HEK293 (cell line): ENCODE data around the gene CREB3L1.
A peak's percentile ranks its signal among the peaks of the same experiment; 100 is the strongest.

ENCODE experiments used
- CTCF ChIA-PET: fragments of 350-600 bp; formaldehyde crosslinking; extraction: SDS; loops from one replicate; lab custom pipeline; 2021; ENCODE audit warnings: antibody characterized with exemption; lab: Yijun Ruan, JAX
- POLR2A ChIA-PET: fragments of 300-600 bp; formaldehyde crosslinking; extraction: SDS; loops from one replicate; lab custom pipeline; 2020; ENCODE audit warnings: antibody characterized with exemption, inconsistent platforms; lab: Yijun Ruan, JAX
- H3K27ac ChIP-seq: fragments of 200-500 bp; sonication (Bioruptor generic); 2 replicates; pipeline ENCODE4 v1.5.1; 2014; ENCODE audit warnings: low read depth, low read length, control low read depth, inconsistent platforms; ENCODE audit errors: extremely low read depth
- H3K36me3 ChIP-seq, 2 experiments: fragments of 200-500 bp in 1 of 2; sonication (Bioruptor generic) in 1 of 2; 1 replicate in 1 of 2; 2 replicates in 1 of 2; pipeline ENCODE4 v1.5.1; 2014 to 2017; ENCODE audit warnings: inconsistent platforms in 2 of 2, low read length in 2 of 2; ENCODE audit not compliant: control insufficient read depth in 2 of 2, insufficient read depth in 1 of 2
- H3K4me1 ChIP-seq: fragments of 200-500 bp; sonication (Bioruptor generic); 2 replicates; pipeline ENCODE4 v1.5.1; 2014; ENCODE audit warnings: mild to moderate bottlenecking, low read length, inconsistent platforms; ENCODE audit not compliant: control insufficient read depth, insufficient read depth
- H3K4me3 ChIP-seq: 2 replicates; pipeline ENCODE4 v1.5.1; 2011; ENCODE audit warnings: low read depth, mild to moderate bottlenecking, control low read depth, low read length, moderate library complexity
- H3K9me3 ChIP-seq: fragments of 200-500 bp; sonication (Bioruptor generic); 2 replicates; pipeline ENCODE4 v1.5.1; 2014; ENCODE audit warnings: low read depth, low read length, inconsistent platforms; ENCODE audit not compliant: control insufficient read depth, insufficient read depth
- GFI1B ChIP-seq: fragments of 450-650 bp; formaldehyde crosslinking; IDR thresholded peaks from 2 replicates; pipeline ENCODE4 v1.5.1; 2016; ENCODE audit warnings: missing biosample characterization, missing genetic modification characterization
- HOXD13 ChIP-seq: sonication (generic); formaldehyde crosslinking; IDR thresholded peaks from 2 replicates; pipeline ENCODE4 v1.8.0; 2022; ENCODE audit warnings: missing genetic modification reagents, borderline replicate concordance
- SP2 ChIP-seq: fragments of 450-650 bp; formaldehyde crosslinking; IDR thresholded peaks from 2 replicates; pipeline ENCODE4 v1.5.1; 2016; ENCODE audit warnings: missing biosample characterization, missing genetic modification characterization
- SP3 ChIP-seq: fragments of 450-650 bp; formaldehyde crosslinking; IDR thresholded peaks from 2 replicates; pipeline ENCODE4 v1.5.1; 2016; ENCODE audit warnings: missing biosample characterization, missing genetic modification characterization
- ZBTB17 ChIP-seq: fragments of 450-650 bp; formaldehyde crosslinking; IDR thresholded peaks from 2 replicates; pipeline ENCODE4 v1.5.1; 2016; ENCODE audit warnings: missing biosample characterization, missing genetic modification characterization
- ZBTB21 ChIP-seq: fragments of 450-650 bp; formaldehyde crosslinking; IDR thresholded peaks from 2 replicates; pipeline ENCODE4 v1.5.1; 2017; ENCODE audit warnings: missing biosample characterization, missing genetic modification characterization
- ZBTB48 ChIP-seq: fragments of 450-650 bp; formaldehyde crosslinking; IDR thresholded peaks from 2 replicates; pipeline ENCODE4 v1.5.1; 2016; ENCODE audit warnings: missing biosample characterization, missing genetic modification characterization
- ZEB2 ChIP-seq: fragments of 450-650 bp; formaldehyde crosslinking; IDR thresholded peaks from 2 replicates; pipeline ENCODE4 v1.5.1; 2016; ENCODE audit warnings: missing biosample characterization, missing genetic modification characterization
- ZFHX2 ChIP-seq: fragments of 450-650 bp; formaldehyde crosslinking; conservative IDR thresholded peaks from 2 replicates; pipeline ENCODE4 v1.5.1; 2016; ENCODE audit warnings: missing biosample characterization, missing genetic modification characterization
- ZIC2 ChIP-seq: fragments of 450-650 bp; formaldehyde crosslinking; IDR thresholded peaks from 2 replicates; pipeline ENCODE4 v1.5.1; 2016; ENCODE audit warnings: missing biosample characterization, missing genetic modification characterization
- ZNF184 ChIP-seq: fragments of 450-650 bp; IDR thresholded peaks from 2 replicates; pipeline ENCODE4 v1.5.1; 2018; ENCODE audit warnings: missing biosample characterization, mild to moderate bottlenecking, missing genetic modification characterization
- ZNF2 ChIP-seq: fragments of 450-650 bp; formaldehyde crosslinking; IDR thresholded peaks from 2 replicates; pipeline ENCODE4 v1.5.1; 2016; ENCODE audit warnings: missing biosample characterization, missing genetic modification characterization
- ZNF341 ChIP-seq: fragments of 450-650 bp; formaldehyde crosslinking; IDR thresholded peaks from 2 replicates; pipeline ENCODE4; 2016; ENCODE audit warnings: low read depth, missing biosample characterization, missing genetic modification characterization
- ZNF366 ChIP-seq: fragments of 450-650 bp; formaldehyde crosslinking; conservative IDR thresholded peaks from 2 replicates; pipeline ENCODE4 v1.5.1; 2016; ENCODE audit warnings: missing biosample characterization, missing genetic modification characterization
- ZNF501 ChIP-seq: fragments of 450-650 bp; formaldehyde crosslinking; IDR thresholded peaks from 2 replicates; pipeline ENCODE4 v1.5.1; 2016; ENCODE audit warnings: missing biosample characterization, missing genetic modification characterization
- ZNF548 ChIP-seq: fragments of 450-650 bp; formaldehyde crosslinking; IDR thresholded peaks from 2 replicates; pipeline ENCODE4 v1.5.1; 2016; ENCODE audit warnings: missing biosample characterization, missing genetic modification characterization
- ZNF600 ChIP-seq: fragments of 450-650 bp; formaldehyde crosslinking; IDR thresholded peaks from 2 replicates; pipeline ENCODE4 v1.5.1; 2016; ENCODE audit warnings: missing biosample characterization, missing genetic modification characterization
- ZNF621 ChIP-seq: fragments of 450-650 bp; formaldehyde crosslinking; IDR thresholded peaks from 2 replicates; pipeline ENCODE4 v1.5.1; 2017; ENCODE audit warnings: missing biosample characterization, missing genetic modification characterization
- ZNF670 ChIP-seq: fragments of 450-650 bp; formaldehyde crosslinking; IDR thresholded peaks from 2 replicates; pipeline ENCODE4 v1.5.1; 2016; ENCODE audit warnings: missing biosample characterization, missing genetic modification characterization, low read depth
- ZNF830 ChIP-seq: fragments of 450-650 bp; IDR thresholded peaks from 2 replicates; pipeline ENCODE4 v1.5.0; 2018; ENCODE audit warnings: missing biosample characterization, missing genetic modification characterization, low read depth, mild to moderate bottlenecking, moderate library complexity
- ZNF837 ChIP-seq: fragments of 450-650 bp; formaldehyde crosslinking; IDR thresholded peaks from 2 replicates; pipeline ENCODE4 v1.5.1; 2016; ENCODE audit warnings: missing biosample characterization, missing genetic modification characterization
- TF ChIP-seq, protein P1 (sequence below): fragments of 450-650 bp; formaldehyde crosslinking; IDR thresholded peaks from 2 replicates; pipeline ENCODE4 v1.5.1; 2016; ENCODE audit warnings: missing biosample characterization, missing genetic modification characterization, borderline replicate concordance
- TF ChIP-seq, protein P2 (sequence below): fragments of 450-650 bp; formaldehyde crosslinking; IDR thresholded peaks from 2 replicates; pipeline ENCODE4 v1.5.1; 2016; ENCODE audit warnings: missing biosample characterization, missing genetic modification characterization
- TF ChIP-seq, protein P3 (sequence below): fragments of 450-650 bp; formaldehyde crosslinking; IDR thresholded peaks from 2 replicates; pipeline ENCODE4 v1.5.1; 2016; ENCODE audit warnings: missing biosample characterization, missing genetic modification characterization
- TF ChIP-seq, protein P4 (sequence below): fragments of 450-650 bp; IDR thresholded peaks from 2 replicates; pipeline ENCODE4 v1.5.1; 2018; ENCODE audit warnings: missing biosample characterization, missing genetic modification characterization
- TF ChIP-seq, protein P5 (sequence below): fragments of 450-650 bp; formaldehyde crosslinking; IDR thresholded peaks from 2 replicates; pipeline ENCODE4 v1.5.1; 2017; ENCODE audit warnings: missing biosample characterization, missing genetic modification characterization

CREB3L1 gene

DNA sequence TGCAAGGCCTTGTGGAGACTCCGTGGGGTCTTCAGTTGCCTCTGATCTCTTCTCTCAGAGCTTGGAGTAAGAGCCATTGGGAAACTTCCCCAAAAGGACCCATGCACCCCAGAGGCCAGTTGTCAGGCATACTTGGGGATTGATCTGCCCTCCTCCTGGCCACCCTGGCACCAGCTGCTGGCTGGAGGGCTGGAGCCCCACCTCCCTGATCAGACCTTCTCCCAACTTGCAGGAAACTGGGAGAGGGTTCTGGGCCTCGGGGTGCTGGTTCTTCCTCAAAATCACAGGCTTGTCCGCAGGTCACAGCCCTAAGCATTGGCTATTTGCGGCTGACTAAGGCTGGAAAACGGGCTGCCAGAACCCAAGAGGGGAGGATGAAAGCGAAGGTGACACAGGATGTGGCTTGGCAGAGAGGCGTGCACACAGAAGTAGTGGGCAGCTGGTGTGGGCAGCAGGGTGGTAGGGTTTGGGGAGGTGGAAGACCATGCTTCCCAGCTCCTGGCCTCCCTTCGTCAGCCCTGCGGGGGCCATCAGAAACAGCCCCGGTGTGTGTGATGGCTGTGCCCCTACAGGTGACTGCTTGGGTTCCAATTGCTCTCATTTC is 68.5 kb downstream of the CREB3L1 start:
- H3K36me3 ChIP-seq, result peaks cover 0 to 8% of the 10 kb centered on the region in 2 experiments; a peak in 1 of 3 replicates
- H3K9me3 ChIP-seq, result no peaks in the 10 kb centered on the region
- CTCF ChIA-PET, result interaction anchor here (0.6 to 10.0 kb wide), 8 partner anchors 12 to 244 kb away, joined by 3 to 98 read pairs (median 4); no protein-coding TSS in a partner anchor
- POLR2A ChIA-PET, result no interaction called here
- H3K4me3 ChIP-seq, result no peak overlapping the region
- no peak for TF ChIP-seq ZNF548 (tag by site-specific recombination)
- TF ChIP-seq ZNF184 (tag by site-specific recombination), result no peak
- TF ChIP-seq, protein P1, sequence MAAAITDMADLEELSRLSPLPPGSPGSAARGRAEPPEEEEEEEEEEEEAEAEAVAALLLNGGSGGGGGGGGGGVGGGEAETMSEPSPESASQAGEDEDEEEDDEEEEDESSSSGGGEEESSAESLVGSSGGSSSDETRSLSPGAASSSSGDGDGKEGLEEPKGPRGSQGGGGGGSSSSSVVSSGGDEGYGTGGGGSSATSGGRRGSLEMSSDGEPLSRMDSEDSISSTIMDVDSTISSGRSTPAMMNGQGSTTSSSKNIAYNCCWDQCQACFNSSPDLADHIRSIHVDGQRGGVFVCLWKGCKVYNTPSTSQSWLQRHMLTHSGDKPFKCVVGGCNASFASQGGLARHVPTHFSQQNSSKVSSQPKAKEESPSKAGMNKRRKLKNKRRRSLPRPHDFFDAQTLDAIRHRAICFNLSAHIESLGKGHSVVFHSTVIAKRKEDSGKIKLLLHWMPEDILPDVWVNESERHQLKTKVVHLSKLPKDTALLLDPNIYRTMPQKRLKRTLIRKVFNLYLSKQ (tag by site-specific recombination), result no peak
- TF ChIP-seq ZFHX2 (tag by site-specific recombination), result peak; percentile 22; the same call in 1 of the 2 replicates
- TF ChIP-seq SP2 (tag by site-specific recombination), result no peak
- TF ChIP-seq GFI1B (tag by site-specific recombination), result no peak
- no peaks in the 10 kb centered on the region; the same call in 1 of the 2 replicates for H3K4me1 ChIP-seq
- H3K27ac ChIP-seq, result no peak overlapping the region

DNA sequence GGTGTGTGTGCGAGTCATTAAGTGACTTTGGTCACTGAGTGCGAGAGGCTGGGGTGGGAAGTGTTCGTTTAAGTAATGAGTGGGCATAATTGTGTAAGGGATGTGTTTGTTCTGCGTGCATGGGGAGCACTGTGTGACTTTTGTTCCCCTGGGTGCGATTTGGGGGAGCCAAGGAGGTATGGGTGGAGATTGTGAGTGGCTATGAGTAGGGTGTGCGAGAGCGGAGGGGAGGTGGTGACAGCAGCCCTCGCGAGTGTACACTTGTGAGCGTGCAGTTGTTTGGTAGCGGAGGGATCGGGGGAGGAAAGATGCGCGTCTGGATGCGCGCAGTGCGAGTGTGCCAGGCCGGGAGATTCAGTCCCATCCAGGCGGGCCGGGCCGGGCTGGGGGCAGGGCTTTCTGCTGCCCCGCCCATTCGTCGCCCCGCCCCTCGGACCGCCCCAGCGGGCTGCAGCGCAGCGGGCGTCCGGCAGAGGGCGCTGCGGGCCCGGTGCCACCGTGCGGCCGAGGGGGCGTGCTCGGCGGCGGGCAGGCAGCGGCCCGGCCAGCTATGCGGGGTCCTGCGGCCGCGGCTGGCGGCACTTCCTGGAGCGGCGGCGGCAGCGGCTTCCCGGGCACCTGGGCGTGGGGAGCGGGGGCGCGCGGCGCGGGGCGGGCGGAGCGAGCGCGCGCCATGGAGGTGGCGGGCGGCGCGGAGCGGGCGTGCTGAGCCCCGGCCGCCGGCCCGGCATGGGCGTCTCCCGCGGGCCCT is 69.6 kb downstream of the CREB3L1 start, which contains the start of gene DGKZ:
Gene DGKZ (plus strand): TSS at position 578 of the 751 bp plus-strand sequence. CDS start 197 bp downstream, outside the sequence.
- peak within 1 kb of the TSS; percentile 85 for H3K4me3 ChIP-seq
- ChIA-PET CTCF (interaction anchor here (0.6 to 10.0 kb wide), 16 partner anchors 8 to 1184 kb away, joined by 3 to 98 read pairs (median 4); no protein-coding TSS in a partner anchor), POLR2A (no interaction called here)
- H3K4me1 ChIP-seq, result no peaks in the 10 kb centered on the region; the same call in 1 of the 2 replicates
- H3K36me3 ChIP-seq, result peaks cover 0 to 12% of the 10 kb centered on the region in 2 experiments; a peak in 1 of 3 replicates
- peak within 1 kb of the TSS; percentile 64; the same call in 1 of the 2 replicates for H3K27ac ChIP-seq
- H3K9me3 ChIP-seq, result no peaks in the 10 kb centered on the region
- TF ChIP-seq, protein P2, sequence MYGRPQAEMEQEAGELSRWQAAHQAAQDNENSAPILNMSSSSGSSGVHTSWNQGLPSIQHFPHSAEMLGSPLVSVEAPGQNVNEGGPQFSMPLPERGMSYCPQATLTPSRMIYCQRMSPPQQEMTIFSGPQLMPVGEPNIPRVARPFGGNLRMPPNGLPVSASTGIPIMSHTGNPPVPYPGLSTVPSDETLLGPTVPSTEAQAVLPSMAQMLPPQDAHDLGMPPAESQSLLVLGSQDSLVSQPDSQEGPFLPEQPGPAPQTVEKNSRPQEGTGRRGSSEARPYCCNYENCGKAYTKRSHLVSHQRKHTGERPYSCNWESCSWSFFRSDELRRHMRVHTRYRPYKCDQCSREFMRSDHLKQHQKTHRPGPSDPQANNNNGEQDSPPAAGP (tag by site-specific recombination), result 0 out of 2 replicates have a peak, but pooled peaks have one; percentile 35
- TF ChIP-seq ZBTB21 (tag by site-specific recombination) (no peak), ZIC2 (no peak), HOXD13 (CRISPR knock-in tag) (no peak; the same call in 1 of the 2 replicates), ZBTB17 (tag by site-specific recombination) (peak; percentile 39; the same call in 1 of the 2 replicates), ZEB2 (0 out of 2 replicates have a peak, but pooled peaks have one; percentile 26), ZNF2 (tag by site-specific recombination) (0 out of 2 replicates have a peak, but pooled peaks have one; percentile 55), ZBTB48 (tag by site-specific recombination) (peak; percentile 70), ZNF830 (tag by site-specific recombination) (no peak), ZNF366 (tag by site-specific recombination) (peak; percentile 36; the same call in 1 of the 2 replicates), SP3 (tag by site-specific recombination) (peak; percentile 69), ZNF341 (tag by site-specific recombination) (peak; percentile 85), ZNF621 (tag by site-specific recombination) (no peak), ZNF837 (tag by site-specific recombination) (no peak), ZNF600 (tag by site-specific recombination) (peak; percentile 56), ZNF670 (tag by site-specific recombination) (no peak), SP2 (tag by site-specific recombination) (peak; percentile 63), ZNF501 (tag by site-specific recombination) (0 out of 2 replicates have a peak, but pooled peaks have one; percentile 24)
- TF ChIP-seq, protein P3, sequence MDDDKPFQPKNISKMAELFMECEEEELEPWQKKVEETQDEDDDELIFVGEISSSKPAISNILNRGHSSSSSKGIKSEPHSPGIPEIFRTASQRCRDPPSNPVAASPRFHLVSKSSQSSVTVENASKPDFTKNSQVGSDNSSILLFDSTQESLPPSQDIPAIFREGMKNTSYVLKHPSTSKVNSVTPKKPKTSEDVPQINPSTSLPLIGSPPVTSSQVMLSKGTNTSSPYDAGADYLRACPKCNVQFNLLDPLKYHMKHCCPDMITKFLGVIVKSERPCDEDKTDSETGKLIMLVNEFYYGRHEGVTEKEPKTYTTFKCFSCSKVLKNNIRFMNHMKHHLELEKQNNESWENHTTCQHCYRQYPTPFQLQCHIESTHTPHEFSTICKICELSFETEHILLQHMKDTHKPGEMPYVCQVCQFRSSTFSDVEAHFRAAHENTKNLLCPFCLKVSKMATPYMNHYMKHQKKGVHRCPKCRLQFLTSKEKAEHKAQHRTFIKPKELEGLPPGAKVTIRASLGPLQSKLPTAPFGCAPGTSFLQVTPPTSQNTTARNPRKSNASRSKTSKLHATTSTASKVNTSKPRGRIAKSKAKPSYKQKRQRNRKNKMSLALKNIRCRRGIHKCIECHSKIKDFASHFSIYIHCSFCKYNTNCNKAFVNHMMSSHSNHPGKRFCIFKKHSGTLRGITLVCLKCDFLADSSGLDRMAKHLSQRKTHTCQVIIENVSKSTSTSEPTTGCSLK, result no peak
- TF ChIP-seq, protein P4, sequence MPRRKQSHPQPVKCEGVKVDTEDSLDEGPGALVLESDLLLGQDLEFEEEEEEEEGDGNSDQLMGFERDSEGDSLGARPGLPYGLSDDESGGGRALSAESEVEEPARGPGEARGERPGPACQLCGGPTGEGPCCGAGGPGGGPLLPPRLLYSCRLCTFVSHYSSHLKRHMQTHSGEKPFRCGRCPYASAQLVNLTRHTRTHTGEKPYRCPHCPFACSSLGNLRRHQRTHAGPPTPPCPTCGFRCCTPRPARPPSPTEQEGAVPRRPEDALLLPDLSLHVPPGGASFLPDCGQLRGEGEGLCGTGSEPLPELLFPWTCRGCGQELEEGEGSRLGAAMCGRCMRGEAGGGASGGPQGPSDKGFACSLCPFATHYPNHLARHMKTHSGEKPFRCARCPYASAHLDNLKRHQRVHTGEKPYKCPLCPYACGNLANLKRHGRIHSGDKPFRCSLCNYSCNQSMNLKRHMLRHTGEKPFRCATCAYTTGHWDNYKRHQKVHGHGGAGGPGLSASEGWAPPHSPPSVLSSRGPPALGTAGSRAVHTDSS, result no peak
- TF ChIP-seq, protein P5, sequence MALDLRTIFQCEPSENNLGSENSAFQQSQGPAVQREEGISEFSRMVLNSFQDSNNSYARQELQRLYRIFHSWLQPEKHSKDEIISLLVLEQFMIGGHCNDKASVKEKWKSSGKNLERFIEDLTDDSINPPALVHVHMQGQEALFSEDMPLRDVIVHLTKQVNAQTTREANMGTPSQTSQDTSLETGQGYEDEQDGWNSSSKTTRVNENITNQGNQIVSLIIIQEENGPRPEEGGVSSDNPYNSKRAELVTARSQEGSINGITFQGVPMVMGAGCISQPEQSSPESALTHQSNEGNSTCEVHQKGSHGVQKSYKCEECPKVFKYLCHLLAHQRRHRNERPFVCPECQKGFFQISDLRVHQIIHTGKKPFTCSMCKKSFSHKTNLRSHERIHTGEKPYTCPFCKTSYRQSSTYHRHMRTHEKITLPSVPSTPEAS (tag by site-specific recombination), result no peak
